ENCODE measurements around the gene SLTM.
"Not testable (repeated sequence)": the region's sequence is repeated elsewhere in the genome, so short reads cannot be mapped to it uniquely, and the experiment has no call there.

GRCh38 chr15:58883926-58884325, 49.6 kb downstream of the SLTM start:
- not testable (repeated sequence) for TF ChIP-seq CTCF (optimal IDR thresholded peaks at IDR 0.05 in 1 of 3, IDR thresholded peaks at IDR 0.05 in 1 of 3, conservative IDR thresholded peaks at IDR 0.05 in 1 of 3; ENCODE audit: extremely low read depth in 1 of 3, insufficient read depth in 2 of 3, low read length in 3 of 3); EZH2 (IDR thresholded peaks at IDR 0.05; ENCODE audit: low read length)

Data from keratinocyte (primary cell).